ENCODE results near the gene OTOF.

DNA sequence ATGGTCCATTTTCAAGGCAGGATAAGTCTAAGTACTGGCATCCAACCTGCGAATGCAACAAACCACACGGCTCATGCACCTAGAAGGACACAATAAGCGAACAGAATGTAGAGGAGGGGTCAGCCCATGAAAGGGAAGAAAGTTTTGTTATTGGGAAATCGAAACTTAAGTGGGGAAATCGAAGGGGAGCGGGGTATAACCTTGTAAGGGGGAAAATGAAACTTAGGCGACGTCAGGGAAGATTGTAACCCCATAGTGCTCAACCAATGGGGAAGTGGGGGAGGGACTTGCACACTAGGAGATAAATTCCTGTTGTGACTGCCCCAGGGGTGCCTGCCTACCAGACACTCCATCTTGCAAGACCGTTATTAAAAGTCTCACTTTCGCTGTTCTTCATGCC lies 15.6 kb upstream of the OTOF start:
- no peak for TF ChIP-seq EZH2 (IDR thresholded peaks at IDR 0.05; ENCODE audit: insufficient read depth, poor library complexity, severe bottlenecking)
- no peak for TF ChIP-seq EZH2phosphoT487 (IDR thresholded peaks at IDR 0.05; ENCODE audit: insufficient read depth, low read depth)
